ENCODE results near the gene ANO7.

GRCh38 chr2:241263061-241263460 is 74.6 kb downstream of the ANO7 start:
- TF ChIP-seq REST (IDR thresholded peaks at IDR 0.05; ENCODE audit: insufficient read depth in 1 of 2, low read depth in 2 of 2, low read length in 2 of 2): no peak
- TF ChIP-seq POLR2AphosphoS5 (IDR thresholded peaks at IDR 0.05; ENCODE audit: low read depth, low read length): no peak
- TF ChIP-seq TAF1 (IDR thresholded peaks at IDR 0.05; ENCODE audit: borderline replicate concordance, insufficient read depth, low read length): no peak
